Measurements from ENCODE around the gene RO60.

DNA sequence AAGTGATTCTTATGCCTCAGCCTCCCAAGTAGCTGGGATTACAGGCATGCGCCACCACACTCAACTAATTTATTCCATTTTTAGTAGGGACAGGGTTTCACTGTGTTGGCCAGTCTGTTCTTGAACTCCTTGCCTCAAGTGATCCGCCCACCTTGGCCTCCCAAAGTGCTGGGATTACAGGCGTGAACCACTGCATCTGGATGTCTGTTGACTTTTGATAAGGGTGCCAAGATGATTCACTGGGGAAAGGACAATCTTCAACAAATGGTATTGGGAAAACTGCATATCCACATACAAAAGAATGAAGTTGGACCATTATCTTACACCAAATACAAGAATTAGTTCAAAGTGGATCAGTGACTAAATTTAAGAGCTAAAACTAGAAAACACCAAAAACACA is 19.8 kb downstream of the RO60 start:
- TF ChIP-seq, protein P1, sequence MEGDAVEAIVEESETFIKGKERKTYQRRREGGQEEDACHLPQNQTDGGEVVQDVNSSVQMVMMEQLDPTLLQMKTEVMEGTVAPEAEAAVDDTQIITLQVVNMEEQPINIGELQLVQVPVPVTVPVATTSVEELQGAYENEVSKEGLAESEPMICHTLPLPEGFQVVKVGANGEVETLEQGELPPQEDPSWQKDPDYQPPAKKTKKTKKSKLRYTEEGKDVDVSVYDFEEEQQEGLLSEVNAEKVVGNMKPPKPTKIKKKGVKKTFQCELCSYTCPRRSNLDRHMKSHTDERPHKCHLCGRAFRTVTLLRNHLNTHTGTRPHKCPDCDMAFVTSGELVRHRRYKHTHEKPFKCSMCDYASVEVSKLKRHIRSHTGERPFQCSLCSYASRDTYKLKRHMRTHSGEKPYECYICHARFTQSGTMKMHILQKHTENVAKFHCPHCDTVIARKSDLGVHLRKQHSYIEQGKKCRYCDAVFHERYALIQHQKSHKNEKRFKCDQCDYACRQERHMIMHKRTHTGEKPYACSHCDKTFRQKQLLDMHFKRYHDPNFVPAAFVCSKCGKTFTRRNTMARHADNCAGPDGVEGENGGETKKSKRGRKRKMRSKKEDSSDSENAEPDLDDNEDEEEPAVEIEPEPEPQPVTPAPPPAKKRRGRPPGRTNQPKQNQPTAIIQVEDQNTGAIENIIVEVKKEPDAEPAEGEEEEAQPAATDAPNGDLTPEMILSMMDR (IDR thresholded peaks at IDR 0.05; ENCODE audit: low read depth, low read length) = no peak
- no peak for TF ChIP-seq EZH2phosphoT487 (IDR thresholded peaks at IDR 0.05; ENCODE audit: low read depth)

Measured in OCI-LY3 (cell line).